A673 (cell line): Measurements from ENCODE around the gene PLA2G6. TPM values are rescaled to one million over a fixed set of nuclear protein-coding genes. Genes with fewer than 3 reads are reported as not detected.
"Not testable (repeated sequence)": the region's sequence is repeated elsewhere in the genome, so short reads cannot be mapped to it uniquely, and the experiment has no call there.

ENCODE experiments used
- BruUV-seq: library from RNA; stranded (reverse); fragments of 400-500 nt; replicated peaks from 2 replicates; lab custom pipeline; 2021; lab: Mats Ljungman, UMichigan
- CTCF ChIA-PET: fragments of 300-600 bp; sonication (Branson Sonifier 250); formaldehyde crosslinking; loops from one replicate; lab custom pipeline; 2022; ENCODE audit warnings: antibody characterized with exemption; lab: Charles Lee
- POLR2A ChIA-PET: fragments of 300-600 bp; sonication (Branson Sonifier 250); formaldehyde crosslinking; loops from one replicate; lab custom pipeline; 2022; ENCODE audit warnings: antibody characterized with exemption; ENCODE audit not compliant: low non-redundant PET; lab: Charles Lee
- DNase-seq: peaks from one replicate; pipeline ENCODE4 v3.0.0-alpha.2; 2015; ENCODE audit warnings: low spot score
- H3K27ac ChIP-seq: fragments of 200-600 bp; sonication (generic); 2 replicates; pipeline ENCODE4 v1.5.1; 2016; ENCODE audit warnings: mixed run types, low read depth, mild to moderate bottlenecking, mixed read lengths, antibody characterized with exemption, low read length; ENCODE audit not compliant: poor library complexity, severe bottlenecking
- H3K27me3 ChIP-seq: fragments of 200-600 bp; sonication (generic); replicated peaks from 2 replicates; pipeline ENCODE4 v1.6.1; 2017; ENCODE audit warnings: mixed run types, low read depth, mild to moderate bottlenecking, mixed read lengths, antibody characterized with exemption, low read length; ENCODE audit not compliant: insufficient read depth, poor library complexity
- H3K36me3 ChIP-seq: fragments of 200-600 bp; sonication (generic); 2 replicates; pipeline ENCODE4 v1.6.1; 2016; ENCODE audit warnings: mixed run types, mild to moderate bottlenecking, mixed read lengths, antibody characterized with exemption, low read length; ENCODE audit not compliant: insufficient read depth, poor library complexity, severe bottlenecking
- H3K4me1 ChIP-seq: fragments of 200-600 bp; sonication (generic); 2 replicates; pipeline ENCODE4 v1.6.1; 2017; ENCODE audit warnings: mixed run types, mild to moderate bottlenecking, mixed read lengths, antibody characterized with exemption, low read length; ENCODE audit not compliant: insufficient read depth, poor library complexity, severe bottlenecking
- H3K4me3 ChIP-seq: fragments of 200-600 bp; sonication (generic); 2 replicates; pipeline ENCODE4 v1.5.1; 2016; ENCODE audit warnings: low read depth, mixed run types, mild to moderate bottlenecking, mixed read lengths, low read length; ENCODE audit not compliant: poor library complexity, severe bottlenecking
- H3K9me3 ChIP-seq: fragments of 200-600 bp; sonication (generic); 2 replicates; pipeline ENCODE4 v1.6.1; 2016; ENCODE audit warnings: mixed run types, low read depth, mild to moderate bottlenecking, mixed read lengths, antibody characterized with exemption, low read length; ENCODE audit not compliant: poor library complexity, severe bottlenecking
- EZH2 ChIP-seq: fragments of 200-600 bp; sonication (generic); IDR thresholded peaks from 2 replicates; pipeline ENCODE4 v1.6.1; 2017; ENCODE audit warnings: borderline replicate concordance, low read depth, mild to moderate bottlenecking, mixed read lengths, antibody characterized with exemption, low read length; ENCODE audit not compliant: poor library complexity, severe bottlenecking
- intact Hi-C: fragments of 100-400 bp; cut with micrococcal nuclease; formaldehyde crosslinking; loops from one replicate; pipeline ENCODE4 v1.10.0; 2022; ENCODE audit not compliant: unreplicated experiment
- total RNA-seq: library from RNA; stranded (reverse); gene quantifications from 2 replicates; pipeline ENCODE4 v1.2.3, GENCODE V29; 2021
- TF ChIP-seq, protein P1 (sequence below): fragments of 300-800, 200-600 bp; sonication (generic); conservative IDR thresholded peaks from 2 replicates; pipeline ENCODE4 v1.5.1; 2017; ENCODE audit warnings: low read depth, mild to moderate bottlenecking, antibody characterized with exemption, low read length, moderate library complexity, mixed read lengths

The PLA2G6 gene
- total RNA-seq, 1 experiment from 2014 or later = 31.8 TPM

DNA sequence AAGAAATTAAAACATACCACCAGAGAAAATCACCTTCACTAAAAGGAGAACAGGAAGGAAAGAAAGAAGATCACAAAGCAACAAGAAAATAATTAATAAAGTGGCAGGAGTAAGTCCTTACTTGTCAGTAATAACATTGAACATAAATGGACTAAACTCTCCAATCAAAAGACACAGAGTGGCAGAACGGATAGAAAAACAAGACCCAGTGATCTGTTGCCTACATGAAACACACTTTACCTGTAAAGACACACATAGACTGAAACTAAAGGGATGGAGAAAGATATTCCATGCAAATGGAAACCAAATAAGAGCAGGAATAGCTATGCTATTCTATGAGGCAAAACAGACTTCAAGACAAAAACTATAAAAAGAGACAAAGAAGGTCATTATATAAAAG lies 25.9 kb downstream of the PLA2G6 start:
- TF ChIP-seq, protein P1, sequence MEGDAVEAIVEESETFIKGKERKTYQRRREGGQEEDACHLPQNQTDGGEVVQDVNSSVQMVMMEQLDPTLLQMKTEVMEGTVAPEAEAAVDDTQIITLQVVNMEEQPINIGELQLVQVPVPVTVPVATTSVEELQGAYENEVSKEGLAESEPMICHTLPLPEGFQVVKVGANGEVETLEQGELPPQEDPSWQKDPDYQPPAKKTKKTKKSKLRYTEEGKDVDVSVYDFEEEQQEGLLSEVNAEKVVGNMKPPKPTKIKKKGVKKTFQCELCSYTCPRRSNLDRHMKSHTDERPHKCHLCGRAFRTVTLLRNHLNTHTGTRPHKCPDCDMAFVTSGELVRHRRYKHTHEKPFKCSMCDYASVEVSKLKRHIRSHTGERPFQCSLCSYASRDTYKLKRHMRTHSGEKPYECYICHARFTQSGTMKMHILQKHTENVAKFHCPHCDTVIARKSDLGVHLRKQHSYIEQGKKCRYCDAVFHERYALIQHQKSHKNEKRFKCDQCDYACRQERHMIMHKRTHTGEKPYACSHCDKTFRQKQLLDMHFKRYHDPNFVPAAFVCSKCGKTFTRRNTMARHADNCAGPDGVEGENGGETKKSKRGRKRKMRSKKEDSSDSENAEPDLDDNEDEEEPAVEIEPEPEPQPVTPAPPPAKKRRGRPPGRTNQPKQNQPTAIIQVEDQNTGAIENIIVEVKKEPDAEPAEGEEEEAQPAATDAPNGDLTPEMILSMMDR = no peak
- no peak for TF ChIP-seq EZH2
- intact Hi-C loops = no loop called here
- no peaks in the 10 kb centered on the region for H3K27me3 ChIP-seq
- POLR2A ChIA-PET = no interaction called here
- H3K4me3 ChIP-seq = no peak overlapping the region
- no peaks in the 10 kb centered on the region for H3K4me1 ChIP-seq
- no peaks in the 10 kb centered on the region for H3K9me3 ChIP-seq
- DNase-seq = no peak
- BruUV-seq = no TSS peak
- no peak overlapping the region for H3K27ac ChIP-seq
- H3K36me3 ChIP-seq = no peaks in the 10 kb centered on the region
- CTCF ChIA-PET = no interaction called here

GRCh38 chr22:38154563-38154915 lies 27.1 kb downstream of the PLA2G6 start:
- CTCF ChIA-PET, H3K27me3 ChIP-seq, DNase-seq, H3K36me3 ChIP-seq, POLR2A ChIA-PET, H3K9me3 ChIP-seq, H3K4me3 ChIP-seq, H3K4me1 ChIP-seq, BruUV-seq, intact Hi-C loops, H3K27ac ChIP-seq: not testable (repeated sequence)

DNA sequence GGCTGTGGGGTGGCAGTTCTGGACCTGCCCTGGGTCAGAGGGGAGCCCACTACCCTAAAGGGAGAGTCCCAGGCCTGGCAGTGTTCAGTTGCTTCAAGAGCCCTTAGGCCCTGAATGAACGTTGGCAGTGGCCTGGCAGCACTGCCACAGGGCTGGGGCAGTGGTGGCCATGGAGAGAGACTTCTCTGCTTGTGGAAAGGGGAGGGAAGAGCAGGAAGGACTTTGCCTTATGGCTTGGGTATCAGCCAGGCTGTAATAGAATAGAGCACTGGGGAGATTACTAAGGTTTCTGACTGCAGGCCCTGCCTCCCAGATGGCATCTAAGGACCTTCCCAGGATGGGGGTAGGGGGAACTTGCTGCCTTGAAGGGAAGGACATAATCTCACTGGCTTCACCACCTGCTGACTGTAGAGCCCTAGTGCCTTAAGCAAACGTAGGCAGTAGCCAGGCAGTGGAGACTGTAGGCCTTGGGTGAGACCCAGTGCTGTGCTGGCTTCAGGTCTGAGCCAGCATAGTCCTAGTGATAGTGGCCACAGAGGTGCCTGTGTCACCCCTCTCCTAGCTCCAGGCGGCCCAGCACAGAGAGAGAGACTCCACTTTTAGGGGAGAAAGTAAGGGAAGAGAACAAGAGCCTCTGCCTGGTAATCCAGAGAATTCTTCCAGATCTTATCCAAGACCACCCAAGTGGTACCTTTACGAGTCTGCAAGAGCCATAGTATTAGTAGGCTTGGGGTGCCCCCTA lies 27.6 kb downstream of the PLA2G6 start:
- H3K36me3 ChIP-seq = no peaks in the 10 kb centered on the region
- H3K27me3 ChIP-seq = no peaks in the 10 kb centered on the region
- ChIA-PET CTCF (no interaction called here), POLR2A (no interaction called here)
- DNase-seq = no peak
- no peak overlapping the region for H3K4me3 ChIP-seq
- H3K4me1 ChIP-seq = no peaks in the 10 kb centered on the region
- BruUV-seq = no TSS peak
- no peak overlapping the region for H3K27ac ChIP-seq
- TF ChIP-seq EZH2 = no peak
- TF ChIP-seq, protein P1 = no peak
- intact Hi-C loops = no loop called here
- H3K9me3 ChIP-seq = no peaks in the 10 kb centered on the region

DNA sequence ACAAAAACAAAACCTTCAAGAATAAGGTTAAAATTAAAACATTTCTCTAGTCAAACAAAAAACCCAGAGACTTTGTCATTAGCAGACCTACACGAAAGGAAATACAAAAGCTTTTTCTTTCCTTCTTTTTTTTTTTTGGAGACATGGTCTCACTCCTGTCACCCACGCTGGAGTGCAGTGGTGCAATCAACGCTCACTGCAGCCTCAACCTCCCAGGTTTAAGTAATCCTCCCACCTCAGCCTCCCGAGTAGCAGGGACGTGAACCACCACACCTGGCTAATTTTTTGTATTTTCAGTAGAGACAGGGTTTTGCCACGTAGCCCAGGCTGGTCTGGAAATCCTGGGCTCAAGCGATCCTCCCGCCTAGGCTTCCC lies 30.5 kb downstream of the PLA2G6 start:
- Histone ChIP-seq H3K4me3 (no peak overlapping the region), H3K27me3 (no peaks in the 10 kb centered on the region), H3K9me3 (no peaks in the 10 kb centered on the region), H3K36me3 (no peaks in the 10 kb centered on the region), H3K27ac (no peak overlapping the region), H3K4me1 (no peaks in the 10 kb centered on the region)
- CTCF ChIA-PET = no interaction called here
- no peak for DNase-seq
- BruUV-seq = no TSS peak
- TF ChIP-seq, protein P1 = no peak
- no peak for TF ChIP-seq EZH2
- POLR2A ChIA-PET = no interaction called here
- intact Hi-C loops = no loop called here
